UCSD-AML1 (cell line): Measurements from ENCODE around the gene GAP43.
"Not testable (repeated sequence)": the region's sequence is repeated elsewhere in the genome, so short reads cannot be mapped to it uniquely, and the experiment has no call there.

Experiments used
- DNase-seq: peaks from one replicate; lab custom pipeline; 2025; ENCODE audit not compliant: unreplicated experiment; lab: John Stamatoyannopoulos, UW

The GAP43 gene

GRCh38 chr3:115695090-115695489 lies 71.8 kb downstream of the GAP43 start:
- no peak for DNase-seq

- no peak for DNase-seq
Observed at GRCh38 chr3:115697263-115698053, 74.1 kb downstream of the GAP43 start.

- DNase-seq: no peak
Observed at GRCh38 chr3:115698851-115699591, 75.7 kb downstream of the GAP43 start.

- DNase-seq: no peak
Observed at GRCh38 chr3:115699706-115700105, 76.4 kb downstream of the GAP43 start.

DNA sequence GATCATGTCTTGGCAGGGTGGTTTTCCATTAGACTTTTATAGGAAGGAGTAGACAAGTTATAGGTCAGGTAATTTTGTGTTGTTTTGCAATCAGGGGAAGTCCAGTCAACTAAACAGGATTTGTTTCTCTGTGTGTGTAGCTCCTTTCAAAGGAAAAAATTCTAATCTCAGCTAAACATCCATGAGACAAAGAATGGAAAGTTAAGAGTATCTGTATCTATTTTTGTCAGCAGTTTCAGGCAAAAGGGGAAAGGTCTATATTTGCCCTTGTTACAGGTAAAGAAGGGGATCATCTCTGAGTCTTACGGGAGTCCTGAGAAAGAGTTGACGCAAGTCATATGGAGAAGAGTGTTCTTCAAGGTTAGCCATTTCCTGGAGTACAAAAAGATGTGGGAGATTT lies 79.3 kb downstream of the GAP43 start:
- DNase-seq: no peak

DNA sequence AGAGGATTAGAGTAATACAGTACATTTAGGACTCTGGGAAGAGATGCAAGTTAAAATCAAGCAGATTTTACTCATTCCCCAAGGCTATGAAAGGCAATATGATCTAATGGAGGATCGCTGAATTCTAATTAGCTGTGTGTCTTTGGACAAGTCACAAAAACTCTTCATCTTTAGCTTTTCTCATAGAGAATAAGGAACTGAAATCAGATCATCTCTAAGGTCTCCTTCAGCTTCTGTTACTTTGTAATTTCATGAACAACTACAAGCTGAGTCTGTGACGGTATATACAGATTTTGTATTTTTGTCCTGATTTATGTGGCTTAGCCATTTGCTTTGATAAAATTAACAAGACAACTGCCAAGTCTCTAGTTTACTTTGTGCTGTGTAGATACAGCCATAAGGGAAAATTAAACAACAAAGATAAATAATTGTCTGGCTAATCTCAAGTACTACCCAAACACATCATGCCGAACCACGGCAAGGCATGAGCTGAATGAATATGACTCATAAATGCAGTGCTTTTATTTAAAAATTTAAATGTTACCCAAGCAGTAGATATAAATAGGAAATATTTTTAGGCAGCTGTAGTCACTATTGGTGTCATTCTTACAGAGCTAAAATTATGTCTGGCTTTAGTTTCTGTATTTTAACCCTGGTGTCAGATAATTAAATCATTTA lies 81.5 kb downstream of the GAP43 start:
- DNase-seq: no peak

DNA sequence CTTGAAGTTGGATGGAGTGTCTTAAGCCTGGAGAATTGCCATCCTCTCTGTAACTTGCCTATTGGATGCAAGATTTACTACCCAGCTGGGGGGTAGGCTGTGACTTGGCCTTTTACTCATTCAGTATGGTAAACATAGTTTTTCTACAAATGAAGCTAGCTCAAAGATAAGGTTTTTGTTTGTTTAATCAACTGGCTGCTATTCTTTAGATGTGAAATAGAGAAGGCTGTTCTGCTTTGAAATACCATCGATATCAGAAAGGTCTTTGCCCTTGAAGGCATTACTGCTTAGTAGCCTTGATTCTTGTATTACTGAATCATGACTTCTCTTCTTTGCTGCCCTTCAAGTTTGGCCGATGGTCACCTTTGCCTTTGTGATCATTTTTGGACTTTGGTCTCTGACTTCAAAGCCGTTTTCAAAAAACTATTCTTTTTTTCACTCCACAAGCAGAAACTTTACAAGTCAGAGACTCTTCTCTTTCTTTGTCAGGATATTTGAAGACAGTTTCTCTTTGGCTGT lies 83.1 kb downstream of the GAP43 start:
- no peak for DNase-seq

- no peak for DNase-seq
Observed at GRCh38 chr3:115708540-115708939, 85.2 kb downstream of the GAP43 start.

DNA sequence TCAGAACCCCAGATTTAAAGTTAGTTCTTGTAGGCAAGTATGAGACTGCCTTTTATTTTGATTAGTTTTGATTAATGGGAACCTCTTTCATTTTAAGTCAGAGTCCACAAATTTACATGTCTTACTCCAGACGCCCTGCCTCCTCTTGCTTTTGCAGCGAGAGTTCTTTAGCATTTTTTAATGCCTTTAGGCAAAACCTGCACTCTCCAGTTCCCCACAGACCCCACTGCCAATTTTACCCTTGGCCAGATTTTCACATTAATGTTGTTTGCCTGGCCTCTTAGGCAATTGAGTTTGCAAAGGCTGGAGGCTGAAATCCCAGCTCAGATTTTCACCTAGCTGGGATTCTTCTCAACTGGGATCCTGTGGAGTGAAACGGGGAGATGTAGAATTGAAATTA lies 85.8 kb downstream of the GAP43 start:
- DNase-seq: no peak

GRCh38 chr3:115709931-115710330 lies 86.6 kb downstream of the GAP43 start:
- DNase-seq: no peak

- DNase-seq: no peak
Observed at GRCh38 chr3:115710799-115711198, 87.5 kb downstream of the GAP43 start.

DNA sequence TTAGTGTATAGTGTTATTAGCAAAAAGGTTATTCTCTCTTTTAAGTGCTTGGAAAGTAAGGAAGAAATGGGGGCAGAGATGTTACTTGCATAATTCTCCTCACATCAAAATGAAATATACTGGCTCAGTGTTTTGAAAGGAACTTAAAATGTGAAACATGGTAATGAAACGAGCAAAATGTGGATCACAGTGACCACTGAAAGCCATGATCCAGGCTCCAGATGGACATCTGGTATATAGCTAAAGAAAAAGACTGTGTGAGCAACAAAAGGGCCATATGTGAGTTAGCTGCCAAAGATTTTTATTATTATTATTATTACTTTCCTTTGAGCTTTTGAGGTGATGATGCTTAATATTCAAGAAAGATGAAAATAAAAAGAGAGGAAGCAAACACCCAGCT lies 89.6 kb downstream of the GAP43 start:
- DNase-seq: no peak

- DNase-seq: no peak
Observed at GRCh38 chr3:115713284-115713683, 90.0 kb downstream of the GAP43 start.

DNA sequence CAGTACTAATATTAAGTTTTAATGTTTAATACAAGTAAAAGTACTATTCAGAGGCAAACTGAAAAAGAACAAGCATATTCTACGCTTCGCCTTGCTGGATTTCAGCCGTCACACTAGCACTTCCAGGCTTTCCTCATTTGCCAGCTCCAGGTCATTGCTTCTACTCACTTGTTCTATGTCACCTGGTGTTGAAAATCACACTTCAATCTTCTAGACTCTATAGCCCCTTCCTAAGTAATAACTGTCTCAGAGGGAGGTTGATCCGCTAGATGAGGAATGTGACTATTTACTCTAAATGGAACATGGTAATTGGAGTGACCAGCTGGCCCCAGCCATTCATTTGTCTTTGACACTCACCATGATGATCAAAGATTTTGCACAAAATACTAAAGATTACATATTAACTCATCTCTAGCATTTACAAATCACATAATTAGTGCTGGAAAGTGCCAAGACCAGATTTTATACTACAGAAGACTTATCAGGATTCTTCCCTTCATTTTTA lies 92.0 kb downstream of the GAP43 start:
- DNase-seq: no peak

DNA sequence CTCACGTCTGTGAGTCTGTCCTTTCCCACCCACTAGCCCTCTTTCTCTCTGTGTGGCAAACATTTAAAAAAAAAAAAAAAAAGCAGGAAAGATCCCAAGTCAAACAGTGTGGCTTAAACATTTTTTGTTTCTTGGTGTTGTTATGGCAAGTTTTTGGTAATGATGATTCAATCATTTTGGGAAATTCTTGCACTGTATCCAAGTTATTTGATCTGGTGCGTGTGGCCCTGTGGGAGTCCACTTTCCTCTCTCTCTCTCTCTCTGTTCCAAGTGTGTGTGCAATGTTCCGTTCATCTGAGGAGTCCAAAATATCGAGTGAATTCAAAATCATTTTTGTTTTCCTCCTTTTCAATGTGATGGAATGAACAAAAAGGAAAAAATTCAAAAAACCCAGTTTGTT lies 97.7 kb downstream of the GAP43 start:
- no peak for DNase-seq

GRCh38 chr3:115725800-115726199 lies 102.5 kb downstream of the GAP43 start:
- DNase-seq: no peak

GRCh38 chr3:115727135-115727534 lies 103.8 kb downstream of the GAP43 start:
- no peak for DNase-seq

DNA sequence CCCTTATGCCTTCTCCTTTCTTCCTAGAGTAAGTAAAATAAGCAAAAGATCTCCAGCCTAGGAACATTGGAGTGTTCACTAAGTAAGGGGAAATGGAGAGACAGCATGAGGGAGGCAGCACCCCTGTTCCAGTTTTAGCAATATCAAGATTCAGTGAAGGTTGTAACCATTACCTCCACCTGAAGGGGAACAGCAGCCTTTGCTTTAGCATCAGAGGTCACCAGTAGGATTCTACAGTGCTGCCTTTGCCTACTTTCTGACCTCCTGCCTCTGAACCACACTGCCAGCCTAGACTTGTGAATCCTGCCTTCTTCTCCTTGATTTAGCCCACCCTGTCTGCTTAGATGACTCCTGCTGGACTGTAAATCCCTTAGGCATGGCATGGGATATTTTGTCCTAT lies 104.7 kb downstream of the GAP43 start:
- DNase-seq: no peak

DNA sequence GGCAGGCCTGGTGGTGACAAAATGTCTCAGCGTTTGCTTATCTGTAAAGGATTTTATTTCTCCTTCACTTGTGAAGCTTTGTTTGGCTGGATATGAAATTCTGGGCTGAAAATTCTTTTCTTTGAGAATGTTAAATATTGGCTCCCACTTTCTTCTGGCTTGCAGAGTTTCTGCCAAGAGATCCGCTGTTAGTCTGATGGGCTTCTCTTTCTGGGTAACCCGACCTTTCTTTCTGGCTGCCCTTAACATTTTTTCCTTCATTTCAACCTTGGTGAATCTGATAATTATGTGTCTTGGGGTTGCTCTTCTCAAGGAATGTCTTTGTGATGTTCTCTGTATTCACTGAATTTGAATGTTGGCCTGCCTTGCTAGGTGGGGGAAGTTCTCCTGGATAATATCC lies 113.0 kb downstream of the GAP43 start:
- DNase-seq: not testable (repeated sequence)

GRCh38 chr3:115741650-115742049 lies 118.3 kb downstream of the GAP43 start:
- no peak for DNase-seq

DNA sequence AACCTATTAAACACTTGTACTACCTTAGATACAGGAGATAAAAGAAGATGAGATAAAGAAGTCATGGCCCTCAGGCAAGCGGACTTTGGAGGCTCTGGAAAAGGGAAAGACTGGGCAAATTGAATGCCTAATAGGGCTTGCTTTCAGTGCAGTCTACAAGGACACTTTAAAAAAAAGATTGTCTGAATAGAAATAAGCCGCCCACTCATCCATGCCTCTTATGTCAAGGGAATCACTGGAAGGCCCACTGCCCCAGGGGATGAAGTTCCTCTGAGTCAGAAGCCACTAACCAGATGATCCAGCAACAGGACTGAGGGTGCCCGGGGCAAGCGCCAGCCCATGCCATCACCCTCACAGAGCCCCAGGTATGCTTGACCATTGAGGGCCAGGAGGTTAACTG lies 121.2 kb downstream of the GAP43 start:
- DNase-seq: not testable (repeated sequence)
